GM13976 (cell line): Measurements from ENCODE around the gene SYNGR3.
A peak's percentile ranks its signal among the peaks of the same experiment; 100 is the strongest.

Experiments used
- DNase-seq: peaks from one replicate; pipeline ENCODE4 v3.0.0; 2012; ENCODE audit warnings: low spot score
- CTCF ChIP-seq: IDR thresholded peaks from 2 replicates; pipeline ENCODE4 v1.5.1; 2012; ENCODE audit warnings: borderline replicate concordance, mild to moderate bottlenecking; ENCODE audit not compliant: insufficient read depth; ENCODE audit errors: extremely low read depth, missing control alignments, control extremely low read depth
- in situ Hi-C: fragments of 300-500 bp; cut with MboI; formaldehyde crosslinking; loops from one replicate; pipeline ENCODE4 v1.12.0; 2022; ENCODE audit warnings: low sequenced_read_pairs, mixed read lengths, inconsistent platforms; ENCODE audit not compliant: unreplicated experiment

The SYNGR3 gene, protein sequence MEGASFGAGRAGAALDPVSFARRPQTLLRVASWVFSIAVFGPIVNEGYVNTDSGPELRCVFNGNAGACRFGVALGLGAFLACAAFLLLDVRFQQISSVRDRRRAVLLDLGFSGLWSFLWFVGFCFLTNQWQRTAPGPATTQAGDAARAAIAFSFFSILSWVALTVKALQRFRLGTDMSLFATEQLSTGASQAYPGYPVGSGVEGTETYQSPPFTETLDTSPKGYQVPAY

DNA sequence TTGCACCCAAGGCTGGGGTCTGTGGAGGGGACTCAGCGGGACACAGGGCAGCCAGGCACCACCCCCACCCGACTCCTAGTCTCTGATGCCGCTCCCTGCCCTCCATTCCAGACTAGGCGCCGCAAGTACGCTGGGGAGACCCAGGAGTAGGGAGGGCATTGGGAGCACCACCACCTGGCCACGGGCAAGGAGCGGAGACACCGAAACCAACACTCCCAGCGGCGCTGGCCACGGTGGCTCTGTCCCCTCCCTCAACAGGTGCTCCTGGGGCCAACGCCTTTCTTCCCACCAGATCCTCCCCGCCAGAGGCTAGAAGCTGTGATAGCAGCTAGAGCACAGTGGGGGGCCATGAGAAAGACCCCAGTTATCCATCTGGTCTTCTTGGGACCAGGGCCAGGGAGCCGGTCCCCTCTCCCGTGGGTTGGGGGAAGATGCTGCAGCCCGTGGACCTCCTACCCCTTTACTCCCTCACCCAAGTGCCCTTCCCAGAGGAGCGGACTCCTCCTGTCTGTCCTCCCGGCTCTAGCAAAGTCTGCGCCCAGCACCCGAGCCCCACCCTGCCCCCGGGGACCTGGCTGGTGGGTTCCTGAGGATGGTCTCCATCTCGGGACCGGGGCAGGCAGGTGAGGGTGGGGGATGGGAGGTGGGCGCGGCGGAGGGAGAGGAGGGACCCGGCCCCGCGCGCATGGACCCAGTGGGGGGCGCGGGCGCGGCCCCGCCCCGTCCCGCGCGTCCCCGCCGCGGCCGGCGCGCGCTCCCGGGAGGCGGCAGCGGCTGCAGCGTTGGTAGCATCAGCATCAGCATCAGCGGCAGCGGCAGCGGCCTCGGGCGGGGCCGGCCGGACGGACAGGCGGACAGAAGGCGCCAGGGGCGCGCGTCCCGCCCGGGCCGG lies at the start of gene SYNGR3:
Gene SYNGR3, plus strand, starts transcription at position 762 of the 892 bp plus-strand sequence. CDS start 133 bp downstream, outside the sequence.
- DNase-seq = peak; percentile 66
- TF ChIP-seq CTCF = no peak
- in situ Hi-C loops = no loop called here

GRCh38 chr16:1940273-1941161 lies 49.3 kb upstream of the SYNGR3 start:
- in situ Hi-C loops = no loop called here
- no peak for TF ChIP-seq CTCF

GRCh38 chr16:1941162-1942046 lies 48.4 kb upstream of the SYNGR3 start:
- in situ Hi-C loops = no loop called here
- TF ChIP-seq CTCF = no peak
- no peak for DNase-seq

More at GRCh38 chr16:1940273-1941161, 49.3 kb upstream of the SYNGR3 start:
- DNase-seq = no peak

- in situ Hi-C loops = no loop called here
- DNase-seq = no peak
- TF ChIP-seq CTCF = no peak
Observed at GRCh38 chr16:1942047-1942809, 47.5 kb upstream of the SYNGR3 start.

DNA sequence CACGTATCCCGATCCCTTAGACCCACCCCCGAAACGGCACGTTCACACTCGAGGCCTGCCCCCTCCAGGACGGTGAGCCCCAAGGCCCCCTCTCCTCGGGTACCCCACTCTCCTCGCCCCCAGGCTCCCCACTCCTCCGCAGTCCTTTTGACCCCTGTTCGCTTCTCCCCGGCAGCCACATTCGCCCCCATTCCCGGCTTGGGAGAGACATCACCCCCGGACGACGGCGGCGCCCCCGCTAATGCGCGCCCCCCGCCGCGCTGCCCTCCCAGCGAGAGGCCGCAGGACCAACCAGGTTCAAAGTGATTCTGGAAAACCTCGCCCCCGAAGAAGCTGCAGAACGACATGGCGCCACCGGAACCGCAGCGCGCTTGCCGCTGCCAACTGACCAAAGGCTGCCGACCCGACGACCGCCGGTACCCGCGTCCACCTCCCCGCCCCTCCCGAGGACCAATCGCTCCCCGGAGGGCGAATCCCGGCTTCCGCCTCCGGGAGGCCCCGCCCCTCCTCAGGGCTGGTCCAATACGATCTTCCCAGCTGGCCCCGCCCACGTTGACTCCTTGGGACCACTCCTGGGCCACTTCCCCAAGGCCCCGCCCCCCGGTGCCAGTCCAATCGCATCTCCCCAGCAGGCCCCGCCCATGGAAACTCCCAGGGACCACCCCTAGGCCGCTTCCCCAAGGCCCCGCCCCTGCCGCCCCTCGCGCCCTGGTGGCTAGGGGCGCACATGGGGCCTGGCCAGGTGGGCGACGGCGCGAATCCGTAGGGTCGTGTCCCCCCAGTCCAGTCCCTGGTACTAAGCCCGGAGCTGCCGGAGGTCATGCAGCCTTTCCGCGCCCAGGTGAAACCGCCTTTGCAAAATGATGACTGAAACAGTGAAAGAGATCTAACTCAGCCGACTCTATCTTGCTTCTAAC lies 46.7 kb upstream of the SYNGR3 start, which contains the start of gene MSRB1:
Gene MSRB1, minus strand, starts transcription at position 390 of the 917 bp plus-strand sequence. Its CDS starts 43 bp downstream, at position 347.
- peak; percentile 100 for DNase-seq
- TF ChIP-seq CTCF = no peak
- in situ Hi-C loops = no loop called here
